OCI-LY7 (cell line): ENCODE measurements around the gene VWC2L. TPM values are rescaled to one million over a fixed set of nuclear protein-coding genes. Genes with fewer than 3 reads are reported as not detected.

ENCODE experiments used
- BruUV-seq: library from RNA; stranded (reverse); fragments of 400-500 nt; replicated peaks from 2 replicates; lab custom pipeline; 2021; lab: Mats Ljungman, UMichigan
- CTCF ChIA-PET: fragments of 300-600 bp; sonication (Branson Sonifier 250); formaldehyde crosslinking; loops from one replicate; lab custom pipeline; 2022; ENCODE audit warnings: antibody characterized with exemption; ENCODE audit not compliant: unreplicated experiment; lab: Charles Lee
- POLR2A ChIA-PET: fragments of 300-600 bp; sonication (Branson Sonifier 250); formaldehyde crosslinking; loops from one replicate; lab custom pipeline; 2022; ENCODE audit warnings: antibody characterized with exemption; lab: Charles Lee
- DNase-seq: peaks from one replicate; pipeline ENCODE4 v3.0.0-alpha.2; 2015; ENCODE audit warnings: low spot score
- H2AFZ ChIP-seq: fragments of 200-600 bp; sonication (generic), shearing (Covaris generic); 2 replicates; pipeline ENCODE4 v1.6.1; 2014; ENCODE audit warnings: mild to moderate bottlenecking, antibody characterized with exemption, low read length, moderate library complexity
- H3K27ac ChIP-seq: fragments of 200-600 bp; sonication (generic); 2 replicates; pipeline ENCODE4 v1.5.1; 2014; ENCODE audit warnings: mixed run types, low read depth, mild to moderate bottlenecking, moderate library complexity, low read length, inconsistent platforms; ENCODE audit not compliant: poor library complexity, severe bottlenecking
- H3K36me3 ChIP-seq: fragments of 200-600 bp; sonication (generic); 2 replicates; pipeline ENCODE4 v1.6.1; 2014; ENCODE audit warnings: mild to moderate bottlenecking, antibody characterized with exemption, low read length, moderate library complexity, mixed read lengths; ENCODE audit not compliant: insufficient read depth
- H3K4me1 ChIP-seq: fragments of 200-600 bp; sonication (generic); 2 replicates; pipeline ENCODE4 v1.5.1; 2014; ENCODE audit warnings: mild to moderate bottlenecking, low read length; ENCODE audit not compliant: insufficient read depth, poor library complexity, severe bottlenecking
- H3K4me2 ChIP-seq: fragments of 200-600 bp; sonication (generic); 2 replicates; pipeline ENCODE4 v1.6.1; 2014; ENCODE audit warnings: mild to moderate bottlenecking, low read length
- H3K4me3 ChIP-seq: fragments of 200-600 bp; sonication (generic); 2 replicates; pipeline ENCODE4 v1.5.1; 2014; ENCODE audit warnings: mild to moderate bottlenecking, low read depth, low read length; ENCODE audit not compliant: poor library complexity, severe bottlenecking
- H3K79me2 ChIP-seq: fragments of 200-600 bp; sonication (generic); 2 replicates; pipeline ENCODE4 v1.6.1; 2016; ENCODE audit warnings: low read depth, mild to moderate bottlenecking, low read length, moderate library complexity, mixed read lengths; ENCODE audit not compliant: insufficient read depth
- H3K9me2 ChIP-seq: fragments of 200-600 bp; sonication (generic); 2 replicates; pipeline ENCODE4 v1.6.1; 2016; ENCODE audit warnings: mild to moderate bottlenecking, low read length, mixed read lengths; ENCODE audit not compliant: insufficient read depth
- H3K9me3 ChIP-seq: fragments of 200-600 bp; sonication (generic); 2 replicates; pipeline ENCODE4 v1.6.1; 2014; ENCODE audit warnings: mild to moderate bottlenecking, mixed run types, low read length, mixed read lengths
- H4K20me1 ChIP-seq: fragments of 200-600 bp; sonication (generic); 2 replicates; pipeline ENCODE4 v1.6.1; 2014; ENCODE audit warnings: mild to moderate bottlenecking, antibody characterized with exemption, low read length, moderate library complexity, mixed read lengths; ENCODE audit not compliant: insufficient read depth
- EZH2phosphoT487 ChIP-seq: fragments of 200-600 bp; sonication (generic); IDR thresholded peaks from 2 replicates; pipeline ENCODE4 v1.6.1; 2018; ENCODE audit warnings: low read depth, borderline replicate concordance, mild to moderate bottlenecking, mixed run types, antibody characterized with exemption, low read length, moderate library complexity, mixed read lengths
- intact Hi-C: fragments of 100-400 bp; cut with micrococcal nuclease; formaldehyde crosslinking; loops from one replicate; pipeline ENCODE4 v1.10.0; 2022; ENCODE audit not compliant: unreplicated experiment
- total RNA-seq, 2 experiments: library from RNA; depleted of rRNA in 1 of 2; stranded (reverse); fragments of >200 nt in 1 of 2; shearing (Covaris generic) in 1 of 2; gene quantifications; 2 replicates each; pipeline ENCODE4 v1.2.3, GENCODE V29; 2014 to 2022
- TF ChIP-seq, protein P1 (sequence below): fragments of 200-600 bp; sonication (generic); conservative IDR thresholded peaks from 2 replicates; pipeline ENCODE4 v1.5.1; 2014; ENCODE audit warnings: mild to moderate bottlenecking, antibody characterized with exemption, low read length, moderate library complexity, mixed read lengths

The VWC2L gene
- total RNA-seq, 2 experiments from 2014 or later = not detected

DNA sequence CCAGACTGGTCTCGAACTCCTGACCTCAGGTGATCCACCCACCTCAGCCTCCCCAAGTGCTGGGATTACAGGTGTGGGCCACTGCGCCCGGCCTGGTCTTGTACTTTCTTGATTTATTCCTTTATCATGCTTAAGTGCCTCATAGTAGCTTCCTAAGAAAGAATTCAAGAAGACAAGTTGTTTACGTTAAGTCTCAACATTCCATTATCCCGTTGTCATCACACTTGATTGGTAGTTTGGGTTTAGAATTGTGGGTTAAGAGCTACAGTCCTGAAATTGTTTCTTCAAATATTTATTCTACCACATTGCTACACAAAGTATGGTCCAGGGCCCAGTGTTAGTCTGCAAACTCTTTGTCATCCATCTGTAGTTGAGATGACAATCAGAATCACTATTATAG is 194.0 kb downstream of the VWC2L start:
- no peak for TF ChIP-seq EZH2phosphoT487
- TF ChIP-seq, protein P1, sequence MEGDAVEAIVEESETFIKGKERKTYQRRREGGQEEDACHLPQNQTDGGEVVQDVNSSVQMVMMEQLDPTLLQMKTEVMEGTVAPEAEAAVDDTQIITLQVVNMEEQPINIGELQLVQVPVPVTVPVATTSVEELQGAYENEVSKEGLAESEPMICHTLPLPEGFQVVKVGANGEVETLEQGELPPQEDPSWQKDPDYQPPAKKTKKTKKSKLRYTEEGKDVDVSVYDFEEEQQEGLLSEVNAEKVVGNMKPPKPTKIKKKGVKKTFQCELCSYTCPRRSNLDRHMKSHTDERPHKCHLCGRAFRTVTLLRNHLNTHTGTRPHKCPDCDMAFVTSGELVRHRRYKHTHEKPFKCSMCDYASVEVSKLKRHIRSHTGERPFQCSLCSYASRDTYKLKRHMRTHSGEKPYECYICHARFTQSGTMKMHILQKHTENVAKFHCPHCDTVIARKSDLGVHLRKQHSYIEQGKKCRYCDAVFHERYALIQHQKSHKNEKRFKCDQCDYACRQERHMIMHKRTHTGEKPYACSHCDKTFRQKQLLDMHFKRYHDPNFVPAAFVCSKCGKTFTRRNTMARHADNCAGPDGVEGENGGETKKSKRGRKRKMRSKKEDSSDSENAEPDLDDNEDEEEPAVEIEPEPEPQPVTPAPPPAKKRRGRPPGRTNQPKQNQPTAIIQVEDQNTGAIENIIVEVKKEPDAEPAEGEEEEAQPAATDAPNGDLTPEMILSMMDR = no peak
- intact Hi-C loops = no loop called here
- Histone ChIP-seq H3K4me1 (no peaks in the 10 kb centered on the region), H3K9me3 (no peaks in the 10 kb centered on the region), H3K79me2 (no peaks in the 10 kb centered on the region), H3K4me3 (no peak overlapping the region), H2AFZ (no peak overlapping the region), H3K27ac (no peak overlapping the region), H3K9me2 (no peaks in the 10 kb centered on the region), H4K20me1 (no peaks in the 10 kb centered on the region), H3K36me3 (no peaks in the 10 kb centered on the region), H3K4me2 (no peak overlapping the region)
- DNase-seq = no peak
- ChIA-PET POLR2A (interaction anchor here (0.7 to 1.9 kb wide), 2 partner anchors 8 to 524 kb away, joined by 3 to 5 read pairs; no protein-coding TSS in a partner anchor), CTCF (no interaction called here)
- no TSS peak for BruUV-seq

DNA sequence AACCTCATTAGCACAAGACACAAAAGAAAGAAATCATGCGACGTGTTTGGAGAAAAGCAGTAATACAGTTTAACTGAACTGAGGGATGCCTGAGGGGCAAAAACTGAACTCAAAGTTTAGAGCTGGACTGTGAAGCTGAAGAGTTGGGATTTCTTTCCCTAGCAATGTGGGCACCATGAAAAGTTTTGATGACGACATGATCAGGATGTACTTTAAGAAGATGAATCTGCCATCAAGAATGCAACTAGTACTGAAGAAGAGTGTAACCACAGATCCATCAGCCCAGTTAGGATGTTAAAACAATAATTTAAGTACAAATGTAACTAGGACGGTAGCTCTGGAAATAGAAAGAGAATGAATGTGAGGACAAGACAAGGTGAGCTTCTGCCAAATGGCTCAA is 196.2 kb downstream of the VWC2L start:
- H3K4me2 ChIP-seq = no peak overlapping the region
- H3K4me3 ChIP-seq = no peak overlapping the region
- DNase-seq = no peak
- H3K36me3 ChIP-seq = no peaks in the 10 kb centered on the region
- no TSS peak for BruUV-seq
- intact Hi-C loops = no loop called here
- CTCF ChIA-PET = no interaction called here
- H3K4me1 ChIP-seq = no peaks in the 10 kb centered on the region
- TF ChIP-seq, protein P1 = no peak
- no peak for TF ChIP-seq EZH2phosphoT487
- no peak overlapping the region for H2AFZ ChIP-seq
- POLR2A ChIA-PET = no interaction called here
- H4K20me1 ChIP-seq = no peaks in the 10 kb centered on the region
- no peaks in the 10 kb centered on the region for H3K9me3 ChIP-seq
- H3K27ac ChIP-seq = no peak overlapping the region
- no peaks in the 10 kb centered on the region for H3K9me2 ChIP-seq
- H3K79me2 ChIP-seq = no peaks in the 10 kb centered on the region

DNA sequence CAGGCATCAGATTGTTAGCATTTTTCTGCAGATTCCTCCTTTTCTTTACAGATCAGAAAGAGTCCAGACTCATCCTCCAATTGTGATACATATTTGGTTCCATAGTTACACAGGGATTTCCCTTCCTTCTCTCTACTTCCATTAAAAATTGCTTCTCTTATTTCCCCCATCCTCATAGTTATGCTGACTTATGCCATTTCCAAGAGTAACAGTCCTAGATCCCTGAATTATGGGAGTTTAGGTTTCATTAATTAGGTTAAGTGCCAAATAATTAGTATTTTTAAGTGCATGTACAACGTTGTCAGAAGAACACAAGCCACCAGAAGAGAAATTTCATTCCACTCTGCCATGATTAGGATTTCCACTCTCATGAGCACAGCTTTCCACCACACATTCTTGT is 200.2 kb downstream of the VWC2L start:
- TF ChIP-seq, protein P1 = no peak
- TF ChIP-seq EZH2phosphoT487 = no peak
- no peaks in the 10 kb centered on the region for H3K4me1 ChIP-seq
- H3K9me2 ChIP-seq = no peaks in the 10 kb centered on the region
- no peaks in the 10 kb centered on the region for H3K9me3 ChIP-seq
- POLR2A ChIA-PET = no interaction called here
- BruUV-seq = no TSS peak
- H2AFZ ChIP-seq = no peak overlapping the region
- DNase-seq = no peak
- no peaks in the 10 kb centered on the region for H3K79me2 ChIP-seq
- H3K4me2 ChIP-seq = no peak overlapping the region
- H3K27ac ChIP-seq = no peak overlapping the region
- intact Hi-C loops = no loop called here
- H4K20me1 ChIP-seq = no peaks in the 10 kb centered on the region
- CTCF ChIA-PET = no interaction called here
- H3K4me3 ChIP-seq = no peak overlapping the region
- no peaks in the 10 kb centered on the region for H3K36me3 ChIP-seq
